ENCODE data around the gene JAK2. TPM values are rescaled to one million over a fixed set of nuclear protein-coding genes. Genes with fewer than 3 reads are reported as not detected.
"Not testable (repeated sequence)": the region's sequence is repeated elsewhere in the genome, so short reads cannot be mapped to it uniquely, and the experiment has no call there.

Gene JAK2
- total RNA-seq, 1 donor from 2014 or later: 7.7 TPM

DNA sequence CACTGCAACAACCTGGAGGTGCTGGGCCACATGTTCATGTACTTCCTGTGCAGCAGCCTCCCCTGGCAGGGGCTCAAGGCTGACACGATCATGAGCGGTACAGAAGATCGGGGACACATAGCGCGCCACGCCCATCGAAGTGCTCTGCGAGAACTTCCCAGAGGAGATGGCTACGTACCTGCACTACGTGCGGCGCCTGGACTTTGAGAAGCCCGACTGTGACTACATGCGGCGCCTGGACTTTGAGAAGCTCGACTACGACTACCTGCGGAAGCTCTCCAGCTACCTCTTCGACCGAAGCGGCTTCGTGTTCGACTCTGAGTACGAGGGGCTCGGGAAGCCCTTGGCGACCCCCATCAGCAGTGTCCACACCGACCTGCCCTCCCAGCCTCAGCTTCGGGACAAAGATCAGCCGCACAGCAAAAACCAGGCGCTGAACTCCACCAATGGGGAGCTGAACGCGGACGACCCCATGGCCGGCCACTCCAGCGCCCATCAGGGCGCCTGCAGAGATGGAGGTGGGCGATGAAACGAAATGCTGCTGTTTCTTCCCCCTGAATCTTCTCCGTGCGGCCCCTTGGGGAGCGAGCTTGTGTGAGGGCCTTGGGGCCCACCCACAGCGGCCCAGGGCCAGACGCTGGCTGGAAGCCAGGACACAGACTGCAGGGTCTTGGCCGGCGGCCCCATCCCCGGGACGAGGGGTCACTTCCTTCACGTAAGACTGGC is 56.5 kb downstream of the JAK2 start:
- no peak for DNase-seq (ENCODE audit: extremely low read depth, low read depth, low spot score)

DNA sequence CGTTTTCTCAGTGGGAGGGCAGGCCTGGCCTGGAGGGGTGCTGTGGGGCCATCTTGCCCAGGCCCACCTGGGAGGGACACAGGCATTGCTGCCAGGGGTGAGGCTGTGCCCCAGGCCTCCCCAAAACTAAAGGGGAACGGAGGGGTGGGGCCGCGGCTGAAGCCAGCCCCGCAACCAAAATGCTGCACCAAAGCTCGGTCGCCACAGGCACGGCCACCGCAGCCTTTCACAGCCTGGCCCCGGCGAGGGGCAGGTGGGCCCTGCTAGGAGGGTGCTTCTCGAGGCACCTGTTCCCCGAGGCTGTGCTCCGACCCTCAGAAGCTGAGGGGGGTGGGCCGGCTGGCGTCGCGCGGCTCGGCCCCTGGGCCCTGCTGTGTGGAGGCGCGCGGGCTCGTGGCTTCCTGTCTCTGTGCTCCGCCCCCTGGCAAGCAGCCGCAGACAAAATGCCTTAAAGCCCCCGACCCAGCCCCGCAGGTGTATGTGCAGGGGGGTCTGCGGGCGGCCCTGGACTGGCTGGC is 57.6 kb downstream of the JAK2 start:
- no peak for DNase-seq (ENCODE audit: extremely low read depth, low read depth, low spot score)

DNA sequence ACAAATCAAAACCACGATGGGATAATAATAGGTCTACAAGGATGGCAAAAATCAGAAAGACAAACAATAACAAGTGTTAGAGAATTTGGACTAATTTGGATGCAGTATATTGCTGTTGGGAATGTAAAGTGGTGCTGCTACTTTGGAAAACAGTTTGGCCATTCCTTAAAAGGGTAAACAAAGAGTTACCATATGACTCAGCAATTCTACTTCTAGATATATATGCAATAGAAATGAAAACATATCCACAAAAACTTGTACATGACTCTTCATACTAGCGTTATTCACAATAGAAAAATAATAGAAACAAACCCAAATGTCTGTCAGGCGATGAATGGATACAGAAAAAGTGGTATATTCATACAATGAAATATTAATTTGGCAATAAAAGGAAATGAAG is 58.3 kb downstream of the JAK2 start:
- no peak for DNase-seq (ENCODE audit: extremely low read depth, low read depth, low spot score)

DNA sequence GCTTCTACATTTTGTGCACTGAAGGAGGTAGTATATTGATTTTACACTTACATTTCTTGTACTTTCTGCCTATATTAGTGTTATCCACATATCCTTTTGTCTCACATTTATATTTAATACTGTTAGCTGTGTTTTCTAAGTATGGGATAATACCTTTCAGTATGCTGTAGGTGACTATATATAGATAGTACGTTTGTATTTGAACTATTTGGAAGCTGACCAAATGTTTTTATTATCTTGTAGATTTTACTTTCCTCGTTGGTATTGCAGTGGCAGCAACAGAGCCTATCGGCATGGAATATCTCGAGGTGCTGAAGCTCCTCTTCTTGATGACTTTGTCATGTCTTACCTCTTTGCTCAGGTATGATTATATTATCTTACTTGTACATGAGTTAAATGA is 59.1 kb downstream of the JAK2 start:
- DNase-seq (ENCODE audit: extremely low read depth, low read depth, low spot score): no peak

DNA sequence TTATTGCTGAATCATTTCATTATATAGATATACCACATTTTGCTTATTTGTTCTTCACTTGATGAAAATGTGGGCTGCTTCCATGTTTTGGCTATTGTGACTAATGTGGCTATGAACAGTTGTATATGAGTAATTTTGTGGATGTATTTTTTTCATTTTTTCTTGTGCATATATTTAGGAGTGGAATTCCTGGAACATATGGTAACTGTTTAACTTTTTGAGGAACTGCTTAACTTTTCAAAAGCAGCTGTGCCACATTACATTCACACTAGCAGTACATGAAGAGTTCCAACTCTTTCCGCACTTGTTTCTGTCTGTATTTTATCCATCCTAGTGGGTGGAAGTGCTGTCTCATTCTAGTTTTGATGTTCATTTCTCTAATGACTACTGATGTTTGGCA is 67.8 kb downstream of the JAK2 start:
- DNase-seq (ENCODE audit: extremely low read depth, low read depth, low spot score): no peak

DNA sequence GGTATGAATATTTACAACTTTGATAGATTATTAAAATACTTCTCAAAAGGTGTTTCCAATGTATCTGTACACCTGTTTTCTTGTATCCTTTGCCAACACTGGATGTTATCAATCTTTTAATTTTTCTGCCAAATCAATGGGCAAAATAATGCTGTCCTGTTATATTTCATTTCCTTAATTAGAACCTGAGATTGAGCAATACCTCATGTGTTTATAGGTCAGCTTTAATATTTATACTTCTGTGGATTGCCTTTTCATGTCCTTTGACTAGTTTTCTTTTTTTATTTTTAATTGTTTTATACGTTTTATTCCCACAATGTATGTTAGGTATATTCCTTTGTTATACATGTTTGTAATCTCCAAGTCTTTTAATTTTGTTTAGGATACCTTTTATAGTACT is 77.6 kb downstream of the JAK2 start:
- no peak for DNase-seq (ENCODE audit: extremely low read depth, low read depth, low spot score)

DNA sequence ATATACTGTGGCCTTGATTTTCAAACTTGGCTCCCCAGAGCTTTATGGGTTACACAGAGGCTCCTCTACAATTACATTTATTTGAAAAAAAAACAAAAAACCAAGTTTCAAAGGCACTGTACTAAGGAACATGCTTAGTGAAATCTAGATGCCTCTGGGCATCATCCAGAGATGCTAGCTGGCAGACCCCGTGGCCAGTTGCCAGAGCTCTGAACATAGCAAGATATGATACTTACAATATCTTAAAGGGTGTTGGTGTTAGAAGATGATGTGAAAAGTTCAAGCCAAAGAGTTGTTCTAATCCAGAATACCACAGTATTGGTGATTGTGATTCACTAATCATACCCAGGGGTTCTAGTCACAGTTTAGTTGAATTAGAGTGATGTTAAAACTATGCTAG is 87.8 kb downstream of the JAK2 start:
- DNase-seq (ENCODE audit: extremely low read depth, low read depth, low spot score): no peak

DNA sequence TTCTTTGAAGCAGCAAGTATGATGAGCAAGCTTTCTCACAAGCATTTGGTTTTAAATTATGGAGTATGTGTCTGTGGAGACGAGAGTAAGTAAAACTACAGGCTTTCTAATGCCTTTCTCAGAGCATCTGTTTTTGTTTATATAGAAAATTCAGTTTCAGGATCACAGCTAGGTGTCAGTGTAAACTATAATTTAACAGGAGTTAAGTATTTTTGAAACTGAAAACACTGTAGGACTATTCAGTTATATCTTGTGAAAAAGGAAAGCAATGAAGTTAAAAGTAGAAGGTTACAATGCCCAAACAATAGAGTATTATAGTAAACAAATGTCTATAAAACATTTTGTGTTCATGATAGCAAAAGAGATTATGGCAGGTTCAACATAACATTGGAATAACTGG is 88.6 kb downstream of the JAK2 start:
- DNase-seq (ENCODE audit: extremely low read depth, low read depth, low spot score): no peak

DNA sequence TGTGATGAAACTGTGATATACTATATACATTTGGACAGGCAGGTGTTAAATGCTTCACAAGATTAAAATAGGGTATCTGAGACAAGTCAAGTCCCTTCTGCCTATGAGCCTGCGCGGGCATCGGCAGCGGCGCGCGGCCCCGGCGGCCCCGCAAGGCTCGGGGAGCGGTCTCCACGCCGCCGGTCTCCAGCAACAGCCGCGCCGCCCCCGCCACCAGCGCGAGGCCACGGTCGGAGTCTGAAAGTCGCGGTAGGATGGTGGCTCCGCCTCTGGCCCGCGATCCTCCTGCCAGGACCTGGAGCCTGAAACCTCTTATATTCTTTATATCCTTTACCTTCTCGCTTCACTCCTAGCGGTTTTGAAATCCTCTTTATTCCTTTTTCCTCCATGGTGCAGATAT is 100.9 kb downstream of the JAK2 start:
- no peak for DNase-seq (ENCODE audit: extremely low read depth, low read depth, low spot score)

DNA sequence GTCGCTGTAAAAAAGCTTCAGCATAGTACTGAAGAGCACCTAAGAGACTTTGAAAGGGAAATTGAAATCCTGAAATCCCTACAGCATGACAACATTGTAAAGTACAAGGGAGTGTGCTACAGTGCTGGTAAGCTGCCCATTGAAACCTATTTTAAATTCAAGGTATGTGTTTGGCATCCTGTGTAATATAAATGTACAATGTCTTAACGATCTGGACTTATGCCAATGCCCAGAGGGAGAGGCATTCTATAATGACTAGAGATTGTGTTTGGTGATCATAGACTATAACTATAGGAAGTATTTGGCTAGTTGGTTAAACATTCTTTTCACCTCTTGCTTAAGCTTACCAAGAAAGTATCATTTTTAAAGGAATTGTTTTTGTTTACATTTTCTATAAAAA is 104.7 kb downstream of the JAK2 start:
- no peak for DNase-seq (ENCODE audit: extremely low read depth, low read depth, low spot score)

DNA sequence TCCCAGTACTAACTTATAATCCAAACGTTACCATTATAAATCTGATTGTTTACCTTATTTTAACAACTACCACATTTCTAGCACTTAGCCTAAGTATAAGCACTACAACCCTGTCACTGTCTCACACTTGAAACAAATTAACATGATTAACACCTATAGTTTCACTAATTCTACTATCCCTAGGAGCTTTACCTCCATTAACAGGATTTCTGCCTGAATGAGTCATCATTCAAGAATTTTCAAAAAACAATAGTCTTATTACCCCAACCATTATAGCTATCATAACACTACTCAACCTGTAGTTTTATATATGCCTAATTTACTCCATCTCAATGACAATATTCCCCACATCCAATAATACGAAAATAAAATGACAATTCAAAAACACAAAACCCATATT is 110.7 kb downstream of the JAK2 start:
- no peak for DNase-seq (ENCODE audit: extremely low read depth, low read depth, low spot score)

DNA sequence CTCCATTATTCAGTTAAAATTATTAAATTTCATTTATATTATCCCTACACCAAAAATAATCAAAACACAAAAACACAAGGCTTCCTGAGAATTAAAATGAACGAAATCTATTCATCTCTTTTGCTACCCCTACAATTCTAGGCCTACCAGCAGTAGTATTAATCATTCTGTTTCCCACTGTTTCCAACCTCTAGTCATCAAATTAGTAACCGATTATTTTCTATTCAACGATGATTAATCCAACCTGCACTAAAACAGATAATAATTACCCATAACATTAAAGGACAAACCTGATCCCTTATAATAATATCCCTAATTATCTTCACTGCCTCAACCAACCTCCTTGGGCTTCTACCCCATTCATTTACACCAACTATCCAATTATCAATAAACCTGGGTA is 114.4 kb downstream of the JAK2 start:
- DNase-seq (ENCODE audit: extremely low read depth, low read depth, low spot score): no peak

DNA sequence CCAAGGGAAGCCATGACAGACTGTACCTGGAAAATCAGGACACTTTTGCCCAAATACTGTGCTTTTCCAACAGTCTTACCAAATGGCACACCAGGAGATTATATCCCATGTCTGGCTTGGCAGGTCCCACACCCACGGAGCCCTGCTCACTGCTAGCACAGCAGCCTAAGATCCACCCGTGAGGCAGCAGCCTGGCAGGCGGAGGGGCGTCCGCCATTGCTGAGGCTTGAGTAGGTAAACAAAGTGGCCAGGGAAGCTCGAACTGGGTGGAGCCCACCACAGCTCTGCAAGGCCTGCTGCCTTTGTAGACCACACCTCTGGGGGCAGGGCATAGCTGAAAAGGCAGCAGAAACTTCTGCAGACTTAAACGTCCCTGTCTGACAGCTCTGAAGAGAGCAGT is 116.1 kb downstream of the JAK2 start:
- DNase-seq (ENCODE audit: extremely low read depth, low read depth, low spot score): not testable (repeated sequence)

DNA sequence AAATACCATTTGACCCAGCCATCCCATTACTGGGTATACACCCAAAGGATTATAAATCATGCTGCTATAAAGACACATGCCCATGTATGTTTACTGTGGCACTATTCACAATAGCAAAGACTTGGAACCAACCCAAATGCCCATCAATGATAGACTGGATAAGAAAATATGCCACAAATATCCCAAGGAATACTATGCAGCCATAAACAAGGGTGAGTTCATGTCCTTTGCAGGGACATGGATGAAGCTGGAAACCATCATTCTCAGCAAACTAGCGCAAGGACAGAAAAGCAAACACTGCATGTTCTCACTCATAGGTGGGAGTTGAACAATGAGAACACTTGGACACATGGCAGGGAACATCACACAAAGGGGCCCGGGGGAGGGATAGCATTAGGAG is 121.4 kb downstream of the JAK2 start:
- not testable (repeated sequence) for DNase-seq (ENCODE audit: extremely low read depth, low read depth, low spot score)

DNA sequence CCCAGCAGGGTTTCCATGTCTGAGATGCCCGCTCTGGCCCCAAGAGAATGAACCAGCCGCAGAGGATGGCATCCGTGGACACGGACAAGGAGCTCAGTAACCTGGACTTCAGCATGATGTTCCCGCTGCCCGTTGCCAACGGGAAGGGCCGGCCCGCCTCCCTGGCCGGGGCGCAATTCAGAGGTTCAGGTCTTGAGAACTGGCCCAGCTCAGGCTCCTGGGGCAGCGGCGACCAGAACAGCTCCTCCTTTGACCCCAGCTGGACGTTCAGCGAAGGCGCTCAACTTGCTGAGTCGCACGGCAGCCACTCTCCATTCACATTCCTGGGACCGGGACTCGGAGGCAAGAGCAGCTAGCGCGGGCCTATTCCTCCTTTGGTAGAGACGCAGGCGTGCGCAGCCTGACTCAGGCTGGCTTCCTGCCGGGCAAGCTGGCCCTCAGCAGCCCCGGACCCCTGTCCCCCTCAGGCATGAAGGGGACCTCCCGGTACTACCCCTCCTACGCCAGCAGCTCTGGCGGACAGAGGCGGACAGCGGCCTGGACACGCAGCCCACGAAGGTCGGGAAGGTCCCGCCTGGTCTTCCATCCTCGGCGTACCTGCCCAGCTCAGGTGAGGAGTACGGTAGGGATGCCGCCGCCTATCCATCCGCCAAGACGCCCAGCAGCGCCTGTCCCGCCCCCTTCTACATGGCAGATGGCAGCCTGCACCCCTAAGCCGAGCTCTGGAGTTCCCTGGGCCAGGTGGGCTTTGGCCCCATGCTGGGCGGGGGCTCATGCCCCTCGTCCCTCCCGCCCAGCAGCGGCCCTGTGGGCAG is 126.0 kb downstream of the JAK2 start:
- no peak for DNase-seq (ENCODE audit: extremely low read depth, low read depth, low spot score)

DNA sequence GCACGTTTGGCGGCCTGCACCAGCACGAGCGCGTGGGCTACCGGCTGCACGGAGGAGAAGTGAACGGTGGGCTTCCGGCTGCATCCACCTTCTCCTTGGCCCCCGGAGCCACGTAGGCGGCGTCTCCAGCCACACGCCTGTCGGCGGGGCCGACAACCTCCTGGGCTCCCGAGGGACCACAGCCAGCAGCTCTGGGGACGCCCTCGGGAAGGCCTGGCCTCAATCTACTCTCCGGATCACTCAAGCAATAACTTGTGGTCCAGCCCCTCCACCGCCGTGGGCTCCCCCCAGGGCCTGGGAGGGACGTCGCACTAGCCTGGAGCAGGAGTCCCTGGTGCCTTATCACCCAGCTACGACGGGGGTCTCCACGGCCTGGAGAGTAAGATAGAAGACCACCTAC is 126.6 kb downstream of the JAK2 start:
- no peak for DNase-seq (ENCODE audit: extremely low read depth, low read depth, low spot score)

DNA sequence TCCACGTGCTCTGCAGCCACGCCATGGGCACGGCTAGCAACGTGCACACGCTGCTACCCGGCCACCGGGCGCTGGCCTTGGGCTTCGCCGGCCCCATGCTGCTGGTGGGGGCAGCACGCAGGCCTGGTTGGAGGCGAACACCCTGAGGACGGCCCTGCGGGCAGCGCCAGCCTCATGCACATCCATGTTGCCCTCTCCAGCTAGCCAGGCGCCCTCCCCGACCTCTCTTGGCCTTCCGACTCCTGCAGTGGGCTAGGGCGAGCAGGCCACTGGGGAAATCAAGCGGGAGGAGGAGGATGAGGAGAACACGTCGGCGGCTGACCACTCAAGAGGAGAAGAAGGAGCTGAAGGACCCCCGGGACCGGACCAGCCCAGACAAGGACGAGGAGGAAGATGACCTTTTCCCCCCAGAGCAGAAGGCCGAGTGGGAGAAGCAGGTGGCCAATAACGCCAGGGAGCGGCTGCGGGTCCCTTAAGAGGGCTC is 127.1 kb downstream of the JAK2 start:
- no peak for DNase-seq (ENCODE audit: extremely low read depth, low read depth, low spot score)

DNA sequence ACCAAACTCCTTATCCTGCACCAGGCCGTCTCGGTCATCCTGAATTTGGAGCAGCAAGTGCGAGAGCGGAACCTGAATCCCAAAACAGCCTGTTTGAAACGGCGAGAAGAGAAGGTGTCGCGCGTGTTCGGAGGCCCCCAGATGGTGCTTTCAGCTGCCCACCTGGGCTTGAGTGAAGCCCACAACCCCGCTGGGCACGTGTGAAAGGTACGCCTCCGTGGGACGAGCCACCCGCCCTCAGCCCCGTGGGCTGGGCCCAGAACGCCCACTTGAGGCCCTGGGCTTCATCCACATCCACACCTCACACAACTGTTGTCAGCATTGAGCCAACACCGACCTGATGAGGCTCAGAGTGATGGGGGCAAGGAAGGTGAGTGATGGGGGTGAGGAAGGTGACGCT is 127.6 kb downstream of the JAK2 start:
- no peak for DNase-seq (ENCODE audit: extremely low read depth, low read depth, low spot score)

DNA sequence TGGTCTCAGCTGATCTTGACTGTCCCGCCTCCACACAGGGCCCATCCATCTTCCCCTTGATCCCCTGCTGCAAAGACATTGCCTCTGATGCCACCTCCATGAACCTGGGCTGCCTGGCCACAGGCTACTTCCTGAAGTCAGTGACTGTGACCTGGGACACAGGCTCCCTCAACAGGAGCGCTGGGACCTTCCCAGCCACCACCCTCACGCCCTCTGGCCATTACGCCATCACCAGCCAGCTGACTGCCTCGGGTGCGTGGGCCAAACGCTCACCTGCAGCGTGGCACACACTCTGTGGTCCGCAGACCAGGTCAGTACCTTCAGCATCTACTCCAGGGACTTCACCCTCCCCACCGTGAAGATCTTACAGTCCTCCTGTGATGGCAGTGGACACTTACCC is 128.5 kb downstream of the JAK2 start:
- no peak for DNase-seq (ENCODE audit: extremely low read depth, low read depth, low spot score)

DNA sequence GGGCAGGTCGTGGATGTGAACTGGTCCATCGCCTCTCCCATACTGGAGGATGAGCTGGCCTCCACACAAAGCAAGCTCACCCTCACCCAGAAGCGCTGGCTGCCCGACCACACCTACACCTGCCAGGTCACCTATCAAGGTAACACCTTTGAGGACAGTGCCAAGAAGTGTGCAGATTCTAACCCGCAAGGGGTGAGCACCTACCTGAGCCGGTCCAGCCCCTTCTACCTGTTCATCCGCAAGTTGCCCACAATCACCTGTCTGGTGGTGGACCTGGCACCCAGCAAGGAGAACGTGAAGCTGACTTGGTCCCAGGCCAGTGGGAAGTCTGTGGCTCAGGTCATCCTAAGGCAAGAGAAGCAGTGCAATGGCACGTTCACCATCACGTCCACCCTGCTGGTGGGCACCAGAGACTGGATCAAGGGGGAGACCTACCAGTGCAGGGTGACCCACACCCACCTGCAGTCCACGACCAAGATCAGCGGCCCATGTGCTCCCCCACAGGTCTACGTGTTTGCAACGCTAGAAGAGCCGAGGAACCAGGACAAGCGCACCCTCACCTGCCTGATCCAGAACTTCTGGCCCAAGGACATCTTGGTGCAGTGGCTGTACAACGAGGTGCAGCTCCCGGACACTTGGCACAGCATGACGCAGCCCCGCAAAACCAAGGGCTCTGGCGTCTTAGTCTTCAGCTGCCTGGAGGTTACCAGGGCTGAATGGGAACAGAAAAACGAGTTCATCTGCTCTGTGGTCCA is 129.1 kb downstream of the JAK2 start:
- no peak for DNase-seq (ENCODE audit: extremely low read depth, low read depth, low spot score)

DNA sequence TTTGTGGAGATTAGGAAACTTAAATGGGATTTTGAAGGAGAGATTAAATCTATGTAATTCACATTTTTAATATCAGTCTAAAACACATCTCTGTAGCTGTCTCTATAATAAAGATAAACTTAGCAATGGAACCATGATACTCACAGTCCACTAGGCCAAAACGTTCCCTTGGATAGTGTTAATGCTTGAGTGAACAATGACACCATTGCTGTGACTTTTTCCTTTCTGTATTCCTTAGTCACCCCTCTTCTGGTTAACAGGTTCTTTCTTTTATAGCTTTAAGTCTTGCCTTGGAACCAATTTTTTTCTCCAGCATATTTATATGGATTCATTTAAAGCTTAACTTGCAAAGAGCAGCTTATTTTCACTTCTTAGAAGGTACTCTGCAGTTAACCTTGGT is 137.0 kb downstream of the JAK2 start:
- no peak for DNase-seq (ENCODE audit: extremely low read depth, low read depth, low spot score)

Measured in glomerular endothelial cell (primary cell).